GM12878 (cell line): ENCODE data around the gene ARID5B.

Source experiments
- BHLHE40 ChIP-seq, 2 experiments: fragments of 450-650 bp in 1 of 2; IDR thresholded peaks; 2 replicates each; pipeline ENCODE4 v1.6.1; 2011 to 2017; ENCODE audit warnings: low read depth in 2 of 2, borderline replicate concordance in 1 of 2, improper control_type of control experiment in 1 of 2, low read length in 1 of 2, mild to moderate bottlenecking in 1 of 2
- ESRRA ChIP-seq: IDR thresholded peaks from 2 replicates; pipeline ENCODE4 v1.6.1; 2012; ENCODE audit warnings: mild to moderate bottlenecking, low read length, improper control_type of control experiment
- MYC ChIP-seq: IDR thresholded peaks from 2 replicates; pipeline ENCODE4 v1.6.1; 2011; ENCODE audit warnings: mild to moderate bottlenecking, low read length, moderate library complexity, inconsistent platforms; ENCODE audit not compliant: insufficient read depth, insufficient replicate concordance, insufficient read length, severe bottlenecking
- NRF1 ChIP-seq: conservative IDR thresholded peaks from 2 replicates; pipeline ENCODE4 v1.6.1; 2011; ENCODE audit warnings: mild to moderate bottlenecking, low read depth, low read length, improper control_type of control experiment
- SRF ChIP-seq, 2 experiments: IDR thresholded peaks; 2 replicates each; pipeline ENCODE4 v1.6.1; 2011; ENCODE audit warnings: low read depth in 2 of 2, low read length in 2 of 2, mild to moderate bottlenecking in 1 of 2, moderate library complexity in 1 of 2
- TF ChIP-seq, protein P1 (sequence below), 3 experiments: IDR thresholded peaks in 2 of 3; conservative IDR thresholded peaks in 1 of 3; 2 replicates each; pipeline ENCODE4 v1.5.1; 2011; ENCODE audit warnings: low read depth in 3 of 3, low read length in 3 of 3, mild to moderate bottlenecking in 3 of 3, control low read depth in 2 of 3, moderate library complexity in 2 of 3, inconsistent platforms in 1 of 3, mixed read lengths in 1 of 3; ENCODE audit not compliant: control insufficient read depth in 2 of 3, insufficient read depth in 1 of 3; ENCODE audit errors: extremely low read depth in 1 of 3
- TF ChIP-seq, protein P2 (sequence below): fragments of 450-650 bp; IDR thresholded peaks from 2 replicates; pipeline ENCODE4 v1.6.1; 2017; ENCODE audit warnings: mild to moderate bottlenecking

DNA sequence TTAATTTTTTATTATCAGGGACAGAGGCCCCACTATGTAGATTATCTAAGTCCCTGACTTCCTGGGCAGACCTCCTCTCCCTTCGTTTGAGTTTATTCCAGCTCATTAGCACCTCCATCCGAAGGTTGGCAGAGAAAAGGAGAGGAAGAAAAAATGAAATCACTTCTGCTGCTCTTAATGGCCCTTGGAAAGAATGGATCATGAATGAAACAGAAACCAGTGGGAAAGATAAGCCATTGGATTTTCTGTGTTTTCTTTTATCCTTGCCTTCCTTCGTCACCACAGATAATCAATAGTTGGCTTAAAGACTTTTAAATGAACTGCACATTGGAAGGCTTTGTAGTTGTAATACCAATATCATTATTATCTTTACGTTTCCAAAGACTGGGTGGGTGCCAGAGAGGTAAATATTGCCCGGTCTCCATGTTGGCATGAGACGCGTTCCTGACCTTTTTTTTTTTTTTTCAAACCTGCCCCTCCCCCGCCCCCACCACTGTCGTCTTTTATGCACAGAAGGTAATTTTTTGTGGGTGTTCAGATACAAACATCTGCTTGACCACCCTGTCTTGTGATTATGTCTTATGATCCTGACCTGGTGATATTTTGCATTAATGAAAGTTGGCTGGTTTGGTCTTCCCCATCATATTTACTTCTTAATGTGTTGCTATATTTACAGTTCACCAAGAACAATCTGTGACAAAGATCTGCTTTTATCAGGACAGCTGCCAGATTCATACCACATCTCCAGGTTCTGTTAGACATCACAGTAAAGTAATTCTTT lies 116.8 kb downstream of the ARID5B start:
- no peak for TF ChIP-seq MYC
- no peak for TF ChIP-seq SRF (IDR thresholded peaks at IDR 0.05; ENCODE audit: low read depth in 2 of 2, low read length in 2 of 2)
- TF ChIP-seq BHLHE40 (IDR thresholded peaks at IDR 0.05; ENCODE audit: borderline replicate concordance in 1 of 2, low read depth in 2 of 2, low read length in 1 of 2), result peak in 1 of 2 experiments; percentile 53; a peak in 1 of 4 replicates
- TF ChIP-seq, protein P1, sequence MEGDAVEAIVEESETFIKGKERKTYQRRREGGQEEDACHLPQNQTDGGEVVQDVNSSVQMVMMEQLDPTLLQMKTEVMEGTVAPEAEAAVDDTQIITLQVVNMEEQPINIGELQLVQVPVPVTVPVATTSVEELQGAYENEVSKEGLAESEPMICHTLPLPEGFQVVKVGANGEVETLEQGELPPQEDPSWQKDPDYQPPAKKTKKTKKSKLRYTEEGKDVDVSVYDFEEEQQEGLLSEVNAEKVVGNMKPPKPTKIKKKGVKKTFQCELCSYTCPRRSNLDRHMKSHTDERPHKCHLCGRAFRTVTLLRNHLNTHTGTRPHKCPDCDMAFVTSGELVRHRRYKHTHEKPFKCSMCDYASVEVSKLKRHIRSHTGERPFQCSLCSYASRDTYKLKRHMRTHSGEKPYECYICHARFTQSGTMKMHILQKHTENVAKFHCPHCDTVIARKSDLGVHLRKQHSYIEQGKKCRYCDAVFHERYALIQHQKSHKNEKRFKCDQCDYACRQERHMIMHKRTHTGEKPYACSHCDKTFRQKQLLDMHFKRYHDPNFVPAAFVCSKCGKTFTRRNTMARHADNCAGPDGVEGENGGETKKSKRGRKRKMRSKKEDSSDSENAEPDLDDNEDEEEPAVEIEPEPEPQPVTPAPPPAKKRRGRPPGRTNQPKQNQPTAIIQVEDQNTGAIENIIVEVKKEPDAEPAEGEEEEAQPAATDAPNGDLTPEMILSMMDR (IDR thresholded peaks at IDR 0.05 in 2 of 3, conservative IDR thresholded peaks at IDR 0.05 in 1 of 3; ENCODE audit: control insufficient read depth in 2 of 3, extremely low read depth in 1 of 3, insufficient read depth in 1 of 3, low read depth in 3 of 3, low read length in 3 of 3), result no peak
- TF ChIP-seq, protein P2, sequence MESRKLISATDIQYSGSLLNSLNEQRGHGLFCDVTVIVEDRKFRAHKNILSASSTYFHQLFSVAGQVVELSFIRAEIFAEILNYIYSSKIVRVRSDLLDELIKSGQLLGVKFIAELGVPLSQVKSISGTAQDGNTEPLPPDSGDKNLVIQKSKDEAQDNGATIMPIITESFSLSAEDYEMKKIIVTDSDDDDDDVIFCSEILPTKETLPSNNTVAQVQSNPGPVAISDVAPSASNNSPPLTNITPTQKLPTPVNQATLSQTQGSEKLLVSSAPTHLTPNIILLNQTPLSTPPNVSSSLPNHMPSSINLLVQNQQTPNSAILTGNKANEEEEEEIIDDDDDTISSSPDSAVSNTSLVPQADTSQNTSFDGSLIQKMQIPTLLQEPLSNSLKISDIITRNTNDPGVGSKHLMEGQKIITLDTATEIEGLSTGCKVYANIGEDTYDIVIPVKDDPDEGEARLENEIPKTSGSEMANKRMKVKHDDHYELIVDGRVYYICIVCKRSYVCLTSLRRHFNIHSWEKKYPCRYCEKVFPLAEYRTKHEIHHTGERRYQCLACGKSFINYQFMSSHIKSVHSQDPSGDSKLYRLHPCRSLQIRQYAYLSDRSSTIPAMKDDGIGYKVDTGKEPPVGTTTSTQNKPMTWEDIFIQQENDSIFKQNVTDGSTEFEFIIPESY, result no peak
- TF ChIP-seq NRF1, result no peak
- no peak for TF ChIP-seq ESRRA
